HEK293 (cell line): ENCODE results near the gene DCHS2.

ENCODE experiments used
- CTCF ChIA-PET: fragments of 350-600 bp; formaldehyde crosslinking; extraction: SDS; loops from one replicate; lab custom pipeline; 2021; ENCODE audit warnings: antibody characterized with exemption; lab: Yijun Ruan, JAX
- POLR2A ChIA-PET: fragments of 300-600 bp; formaldehyde crosslinking; extraction: SDS; loops from one replicate; lab custom pipeline; 2020; ENCODE audit warnings: antibody characterized with exemption, inconsistent platforms; lab: Yijun Ruan, JAX
- H3K27ac ChIP-seq: fragments of 200-500 bp; sonication (Bioruptor generic); 2 replicates; pipeline ENCODE4 v1.5.1; 2014; ENCODE audit warnings: low read depth, low read length, control low read depth, inconsistent platforms; ENCODE audit errors: extremely low read depth
- H3K36me3 ChIP-seq, 2 experiments: fragments of 200-500 bp in 1 of 2; sonication (Bioruptor generic) in 1 of 2; 1 replicate in 1 of 2; 2 replicates in 1 of 2; pipeline ENCODE4 v1.5.1; 2014 to 2017; ENCODE audit warnings: inconsistent platforms in 2 of 2, low read length in 2 of 2; ENCODE audit not compliant: control insufficient read depth in 2 of 2, insufficient read depth in 1 of 2
- H3K4me1 ChIP-seq: fragments of 200-500 bp; sonication (Bioruptor generic); 2 replicates; pipeline ENCODE4 v1.5.1; 2014; ENCODE audit warnings: mild to moderate bottlenecking, low read length, inconsistent platforms; ENCODE audit not compliant: control insufficient read depth, insufficient read depth
- H3K4me3 ChIP-seq: 2 replicates; pipeline ENCODE4 v1.5.1; 2011; ENCODE audit warnings: low read depth, mild to moderate bottlenecking, control low read depth, low read length, moderate library complexity
- H3K9me3 ChIP-seq: fragments of 200-500 bp; sonication (Bioruptor generic); 2 replicates; pipeline ENCODE4 v1.5.1; 2014; ENCODE audit warnings: low read depth, low read length, inconsistent platforms; ENCODE audit not compliant: control insufficient read depth, insufficient read depth
- KLF1 ChIP-seq: fragments of 450-650 bp; formaldehyde crosslinking; IDR thresholded peaks from 2 replicates; pipeline ENCODE4 v1.5.1; 2016; ENCODE audit warnings: missing biosample characterization, missing genetic modification characterization
- KLF10 ChIP-seq: fragments of 450-650 bp; IDR thresholded peaks from 2 replicates; pipeline ENCODE4 v1.5.1; 2018; ENCODE audit warnings: missing biosample characterization, mild to moderate bottlenecking, missing genetic modification characterization
- SALL2 ChIP-seq: fragments of 450-650 bp; formaldehyde crosslinking; IDR thresholded peaks from 2 replicates; pipeline ENCODE4 v1.5.0; 2017; ENCODE audit warnings: missing biosample characterization, mild to moderate bottlenecking, missing genetic modification characterization, borderline replicate concordance
- YY1 ChIP-seq: fragments of 450-650 bp; formaldehyde crosslinking; IDR thresholded peaks from 2 replicates; pipeline ENCODE4 v1.5.1; 2018; ENCODE audit warnings: missing biosample characterization, missing genetic modification characterization
- ZBTB21 ChIP-seq: fragments of 450-650 bp; formaldehyde crosslinking; IDR thresholded peaks from 2 replicates; pipeline ENCODE4 v1.5.1; 2017; ENCODE audit warnings: missing biosample characterization, missing genetic modification characterization
- ZBTB7A ChIP-seq: fragments of 450-650 bp; formaldehyde crosslinking; IDR thresholded peaks from 2 replicates; pipeline ENCODE4 v1.5.1; 2016; ENCODE audit warnings: low read depth, missing biosample characterization, missing genetic modification characterization
- ZEB2 ChIP-seq: fragments of 450-650 bp; formaldehyde crosslinking; IDR thresholded peaks from 2 replicates; pipeline ENCODE4 v1.5.1; 2016; ENCODE audit warnings: missing biosample characterization, missing genetic modification characterization
- ZNF121 ChIP-seq: fragments of 450-650 bp; formaldehyde crosslinking; IDR thresholded peaks from 2 replicates; pipeline ENCODE4 v1.5.1; 2016; ENCODE audit warnings: missing biosample characterization, missing genetic modification characterization
- ZNF16 ChIP-seq: fragments of 450-650 bp; formaldehyde crosslinking; IDR thresholded peaks from 2 replicates; pipeline ENCODE4 v1.5.1; 2016; ENCODE audit warnings: low read depth, missing biosample characterization, missing genetic modification characterization
- ZNF223 ChIP-seq: fragments of 450-650 bp; formaldehyde crosslinking; IDR thresholded peaks from 2 replicates; pipeline ENCODE4 v1.5.1; 2016; ENCODE audit warnings: missing biosample characterization, missing genetic modification characterization
- ZNF239 ChIP-seq: fragments of 450-650 bp; formaldehyde crosslinking; IDR thresholded peaks from 2 replicates; pipeline ENCODE4 v1.5.1; 2016; ENCODE audit warnings: missing biosample characterization, missing genetic modification characterization
- ZNF266 ChIP-seq: fragments of 450-650 bp; formaldehyde crosslinking; IDR thresholded peaks from 2 replicates; pipeline ENCODE4 v1.5.1; 2016; ENCODE audit warnings: missing biosample characterization, missing genetic modification characterization, low read depth
- ZNF292 ChIP-seq: fragments of 450-650 bp; formaldehyde crosslinking; IDR thresholded peaks from 2 replicates; pipeline ENCODE4 v1.5.1; 2016; ENCODE audit warnings: low read depth, missing biosample characterization, missing genetic modification characterization, borderline replicate concordance
- ZNF354C ChIP-seq: fragments of 450-650 bp; formaldehyde crosslinking; IDR thresholded peaks from 2 replicates; pipeline ENCODE4 v1.5.1; 2016; ENCODE audit warnings: missing biosample characterization, missing genetic modification characterization, low read depth, borderline replicate concordance
- ZNF37A ChIP-seq: fragments of 450-650 bp; IDR thresholded peaks from 2 replicates; pipeline ENCODE4 v1.5.1; 2018; ENCODE audit warnings: missing biosample characterization, missing genetic modification characterization
- ZNF391 ChIP-seq: fragments of 450-650 bp; formaldehyde crosslinking; IDR thresholded peaks from 2 replicates; pipeline ENCODE4 v1.5.1; 2016; ENCODE audit warnings: low read depth, missing biosample characterization, missing genetic modification characterization, borderline replicate concordance
- ZNF529 ChIP-seq: fragments of 450-650 bp; formaldehyde crosslinking; IDR thresholded peaks from 2 replicates; pipeline ENCODE4 v1.5.1; 2017; ENCODE audit warnings: missing genetic modification characterization, missing biosample characterization; ENCODE audit not compliant: insufficient replicate concordance
- ZNF621 ChIP-seq: fragments of 450-650 bp; formaldehyde crosslinking; IDR thresholded peaks from 2 replicates; pipeline ENCODE4 v1.5.1; 2017; ENCODE audit warnings: missing biosample characterization, missing genetic modification characterization
- ZNF660 ChIP-seq: fragments of 450-650 bp; IDR thresholded peaks from 2 replicates; pipeline ENCODE4 v1.5.1; 2018; ENCODE audit warnings: missing biosample characterization, mild to moderate bottlenecking, missing genetic modification characterization
- ZNF830 ChIP-seq: fragments of 450-650 bp; IDR thresholded peaks from 2 replicates; pipeline ENCODE4 v1.5.0; 2018; ENCODE audit warnings: missing biosample characterization, missing genetic modification characterization, low read depth, mild to moderate bottlenecking, moderate library complexity
- ZSCAN23 ChIP-seq: fragments of 450-650 bp; formaldehyde crosslinking; IDR thresholded peaks from 2 replicates; pipeline ENCODE4 v1.5.1; 2016; ENCODE audit warnings: missing biosample characterization, missing genetic modification characterization
- TF ChIP-seq, protein P1 (sequence below): fragments of 450-650 bp; formaldehyde crosslinking; IDR thresholded peaks from 2 replicates; pipeline ENCODE4 v1.5.1; 2016; ENCODE audit warnings: missing biosample characterization, missing genetic modification characterization
- TF ChIP-seq, protein P2 (sequence below): fragments of 450-650 bp; formaldehyde crosslinking; IDR thresholded peaks from 2 replicates; pipeline ENCODE4 v1.5.1; 2016; ENCODE audit warnings: missing biosample characterization, missing genetic modification characterization
- TF ChIP-seq, protein P3 (sequence below): fragments of 450-650 bp; formaldehyde crosslinking; IDR thresholded peaks from 2 replicates; pipeline ENCODE4 v1.5.1; 2016; ENCODE audit warnings: missing biosample characterization, missing genetic modification characterization, borderline replicate concordance
- TF ChIP-seq, protein P4 (sequence below): fragments of 450-650 bp; formaldehyde crosslinking; IDR thresholded peaks from 2 replicates; pipeline ENCODE4 v1.5.1; 2016; ENCODE audit warnings: missing biosample characterization, missing genetic modification characterization
- TF ChIP-seq, protein P5 (sequence below): fragments of 450-650 bp; formaldehyde crosslinking; optimal IDR thresholded peaks from 2 replicates; pipeline ENCODE3; 2016; ENCODE audit warnings: missing biosample characterization, mild to moderate bottlenecking, missing genetic modification characterization

The DCHS2 gene

DNA sequence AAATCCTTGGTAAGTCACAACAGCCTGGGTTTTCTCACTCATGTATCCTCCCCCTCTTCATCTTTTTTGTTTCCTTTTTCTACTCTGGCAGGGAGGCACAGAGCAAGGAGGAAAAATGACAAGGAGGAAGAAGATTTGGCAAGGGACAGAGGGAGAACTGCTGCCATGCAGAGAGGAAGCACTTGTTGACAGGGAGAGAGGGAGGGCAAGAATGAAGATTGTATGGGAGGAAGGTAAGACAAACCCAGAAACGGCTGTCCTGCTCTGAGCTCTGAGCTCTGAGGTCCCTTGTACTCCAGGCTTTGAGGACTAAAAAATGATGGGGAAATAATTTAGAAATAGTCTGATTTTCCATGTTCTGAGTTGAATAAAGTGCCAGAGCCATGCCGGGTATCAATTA is 123.9 kb downstream of the DCHS2 start:
- CTCF ChIA-PET: interaction anchor here (0.6 kb wide), 1 partner anchor 256 kb away, joined by 3 read pairs; no protein-coding TSS in a partner anchor
- H3K36me3 ChIP-seq: no peaks in the 10 kb centered on the region
- no peak overlapping the region for H3K27ac ChIP-seq
- no peaks in the 10 kb centered on the region for H3K4me1 ChIP-seq
- H3K4me3 ChIP-seq: no peak overlapping the region
- TF ChIP-seq, protein P1, sequence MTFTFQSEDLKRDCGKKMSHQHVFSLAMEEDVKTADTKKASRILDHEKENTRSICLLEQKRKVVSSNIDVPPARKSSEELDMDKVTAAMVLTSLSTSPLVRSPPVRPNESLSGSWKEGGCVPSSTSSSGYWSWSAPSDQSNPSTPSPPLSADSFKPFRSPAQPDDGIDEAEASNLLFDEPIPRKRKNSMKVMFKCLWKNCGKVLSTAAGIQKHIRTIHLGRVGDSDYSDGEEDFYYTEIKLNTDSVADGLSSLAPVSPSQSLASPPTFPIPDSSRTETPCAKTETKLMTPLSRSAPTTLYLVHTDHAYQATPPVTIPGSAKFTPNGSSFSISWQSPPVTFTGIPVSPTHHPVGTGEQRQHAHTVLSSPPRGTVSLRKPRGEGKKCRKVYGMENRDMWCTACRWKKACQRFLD (tag by site-specific recombination): no peak
- TF ChIP-seq, protein P2, sequence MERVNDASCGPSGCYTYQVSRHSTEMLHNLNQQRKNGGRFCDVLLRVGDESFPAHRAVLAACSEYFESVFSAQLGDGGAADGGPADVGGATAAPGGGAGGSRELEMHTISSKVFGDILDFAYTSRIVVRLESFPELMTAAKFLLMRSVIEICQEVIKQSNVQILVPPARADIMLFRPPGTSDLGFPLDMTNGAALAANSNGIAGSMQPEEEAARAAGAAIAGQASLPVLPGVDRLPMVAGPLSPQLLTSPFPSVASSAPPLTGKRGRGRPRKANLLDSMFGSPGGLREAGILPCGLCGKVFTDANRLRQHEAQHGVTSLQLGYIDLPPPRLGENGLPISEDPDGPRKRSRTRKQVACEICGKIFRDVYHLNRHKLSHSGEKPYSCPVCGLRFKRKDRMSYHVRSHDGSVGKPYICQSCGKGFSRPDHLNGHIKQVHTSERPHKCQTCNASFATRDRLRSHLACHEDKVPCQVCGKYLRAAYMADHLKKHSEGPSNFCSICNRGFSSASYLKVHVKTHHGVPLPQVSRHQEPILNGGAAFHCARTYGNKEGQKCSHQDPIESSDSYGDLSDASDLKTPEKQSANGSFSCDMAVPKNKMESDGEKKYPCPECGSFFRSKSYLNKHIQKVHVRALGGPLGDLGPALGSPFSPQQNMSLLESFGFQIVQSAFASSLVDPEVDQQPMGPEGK (tag by site-specific recombination): no peak
- TF ChIP-seq KLF1 (tag by site-specific recombination): no peak
- TF ChIP-seq, protein P3, sequence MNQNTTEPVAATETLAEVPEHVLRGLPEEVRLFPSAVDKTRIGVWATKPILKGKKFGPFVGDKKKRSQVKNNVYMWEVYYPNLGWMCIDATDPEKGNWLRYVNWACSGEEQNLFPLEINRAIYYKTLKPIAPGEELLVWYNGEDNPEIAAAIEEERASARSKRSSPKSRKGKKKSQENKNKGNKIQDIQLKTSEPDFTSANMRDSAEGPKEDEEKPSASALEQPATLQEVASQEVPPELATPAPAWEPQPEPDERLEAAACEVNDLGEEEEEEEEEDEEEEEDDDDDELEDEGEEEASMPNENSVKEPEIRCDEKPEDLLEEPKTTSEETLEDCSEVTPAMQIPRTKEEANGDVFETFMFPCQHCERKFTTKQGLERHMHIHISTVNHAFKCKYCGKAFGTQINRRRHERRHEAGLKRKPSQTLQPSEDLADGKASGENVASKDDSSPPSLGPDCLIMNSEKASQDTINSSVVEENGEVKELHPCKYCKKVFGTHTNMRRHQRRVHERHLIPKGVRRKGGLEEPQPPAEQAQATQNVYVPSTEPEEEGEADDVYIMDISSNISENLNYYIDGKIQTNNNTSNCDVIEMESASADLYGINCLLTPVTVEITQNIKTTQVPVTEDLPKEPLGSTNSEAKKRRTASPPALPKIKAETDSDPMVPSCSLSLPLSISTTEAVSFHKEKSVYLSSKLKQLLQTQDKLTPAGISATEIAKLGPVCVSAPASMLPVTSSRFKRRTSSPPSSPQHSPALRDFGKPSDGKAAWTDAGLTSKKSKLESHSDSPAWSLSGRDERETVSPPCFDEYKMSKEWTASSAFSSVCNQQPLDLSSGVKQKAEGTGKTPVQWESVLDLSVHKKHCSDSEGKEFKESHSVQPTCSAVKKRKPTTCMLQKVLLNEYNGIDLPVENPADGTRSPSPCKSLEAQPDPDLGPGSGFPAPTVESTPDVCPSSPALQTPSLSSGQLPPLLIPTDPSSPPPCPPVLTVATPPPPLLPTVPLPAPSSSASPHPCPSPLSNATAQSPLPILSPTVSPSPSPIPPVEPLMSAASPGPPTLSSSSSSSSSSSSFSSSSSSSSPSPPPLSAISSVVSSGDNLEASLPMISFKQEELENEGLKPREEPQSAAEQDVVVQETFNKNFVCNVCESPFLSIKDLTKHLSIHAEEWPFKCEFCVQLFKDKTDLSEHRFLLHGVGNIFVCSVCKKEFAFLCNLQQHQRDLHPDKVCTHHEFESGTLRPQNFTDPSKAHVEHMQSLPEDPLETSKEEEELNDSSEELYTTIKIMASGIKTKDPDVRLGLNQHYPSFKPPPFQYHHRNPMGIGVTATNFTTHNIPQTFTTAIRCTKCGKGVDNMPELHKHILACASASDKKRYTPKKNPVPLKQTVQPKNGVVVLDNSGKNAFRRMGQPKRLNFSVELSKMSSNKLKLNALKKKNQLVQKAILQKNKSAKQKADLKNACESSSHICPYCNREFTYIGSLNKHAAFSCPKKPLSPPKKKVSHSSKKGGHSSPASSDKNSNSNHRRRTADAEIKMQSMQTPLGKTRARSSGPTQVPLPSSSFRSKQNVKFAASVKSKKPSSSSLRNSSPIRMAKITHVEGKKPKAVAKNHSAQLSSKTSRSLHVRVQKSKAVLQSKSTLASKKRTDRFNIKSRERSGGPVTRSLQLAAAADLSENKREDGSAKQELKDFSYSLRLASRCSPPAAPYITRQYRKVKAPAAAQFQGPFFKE (tag by site-specific recombination): no peak
- no peak for TF ChIP-seq YY1
- TF ChIP-seq ZNF16 (tag by site-specific recombination): no peak
- no peak for TF ChIP-seq ZNF354C
- no peak for TF ChIP-seq ZEB2
- no peak for TF ChIP-seq ZNF292 (tag by site-specific recombination)
- no peak for TF ChIP-seq ZNF621 (tag by site-specific recombination)
- POLR2A ChIA-PET: no interaction called here
- no peaks in the 10 kb centered on the region for H3K9me3 ChIP-seq

DNA sequence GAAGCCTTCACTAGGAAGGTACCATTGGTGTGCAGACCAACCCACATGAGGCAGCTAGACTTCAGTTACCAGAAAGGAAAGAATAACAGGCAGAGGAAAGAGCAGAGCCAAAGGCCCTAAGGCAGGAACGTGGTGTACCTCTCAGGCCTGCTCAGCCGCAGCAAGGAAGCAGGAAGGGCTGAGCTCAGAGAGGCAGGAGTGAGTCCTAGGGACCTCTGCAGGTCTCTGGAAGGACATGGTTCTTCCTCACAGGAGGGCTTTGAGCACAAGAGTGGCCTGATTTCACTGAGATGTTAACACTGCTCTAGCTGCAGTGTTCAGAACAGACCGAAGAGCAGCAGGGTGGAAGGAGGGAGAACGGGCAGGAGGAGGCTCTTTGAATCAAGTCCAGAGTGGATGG is 124.6 kb downstream of the DCHS2 start:
- Histone ChIP-seq H3K4me3 (no peak overlapping the region), H3K27ac (no peak overlapping the region), H3K4me1 (no peaks in the 10 kb centered on the region), H3K9me3 (no peaks in the 10 kb centered on the region), H3K36me3 (no peaks in the 10 kb centered on the region)
- CTCF ChIA-PET: interaction anchor here (0.6 kb wide), 1 partner anchor 257 kb away, joined by 3 read pairs; no protein-coding TSS in a partner anchor
- TF ChIP-seq ZNF223 (tag by site-specific recombination) (no peak), SALL2 (tag by site-specific recombination) (no peak), ZNF121 (tag by site-specific recombination) (no peak), ZNF529 (tag by site-specific recombination) (no peak), ZNF239 (tag by site-specific recombination) (no peak), ZBTB21 (tag by site-specific recombination) (no peak), ZBTB7A (tag by site-specific recombination) (no peak), ZNF830 (no peak), ZNF621 (tag by site-specific recombination) (no peak), ZNF37A (tag by site-specific recombination) (no peak), ZSCAN23 (tag by site-specific recombination) (no peak), ZNF391 (tag by site-specific recombination) (no peak), KLF10 (no peak), ZNF266 (tag by site-specific recombination) (no peak), ZNF660 (no peak)
- TF ChIP-seq, protein P4, sequence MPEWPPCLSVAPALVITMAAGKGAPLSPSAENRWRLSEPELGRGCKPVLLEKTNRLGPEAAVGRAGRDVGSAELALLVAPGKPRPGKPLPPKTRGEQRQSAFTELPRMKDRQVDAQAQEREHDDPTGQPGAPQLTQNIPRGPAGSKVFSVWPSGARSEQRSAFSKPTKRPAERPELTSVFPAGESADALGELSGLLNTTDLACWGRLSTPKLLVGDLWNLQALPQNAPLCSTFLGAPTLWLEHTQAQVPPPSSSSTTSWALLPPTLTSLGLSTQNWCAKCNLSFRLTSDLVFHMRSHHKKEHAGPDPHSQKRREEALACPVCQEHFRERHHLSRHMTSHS (tag by site-specific recombination): no peak
- TF ChIP-seq, protein P5, sequence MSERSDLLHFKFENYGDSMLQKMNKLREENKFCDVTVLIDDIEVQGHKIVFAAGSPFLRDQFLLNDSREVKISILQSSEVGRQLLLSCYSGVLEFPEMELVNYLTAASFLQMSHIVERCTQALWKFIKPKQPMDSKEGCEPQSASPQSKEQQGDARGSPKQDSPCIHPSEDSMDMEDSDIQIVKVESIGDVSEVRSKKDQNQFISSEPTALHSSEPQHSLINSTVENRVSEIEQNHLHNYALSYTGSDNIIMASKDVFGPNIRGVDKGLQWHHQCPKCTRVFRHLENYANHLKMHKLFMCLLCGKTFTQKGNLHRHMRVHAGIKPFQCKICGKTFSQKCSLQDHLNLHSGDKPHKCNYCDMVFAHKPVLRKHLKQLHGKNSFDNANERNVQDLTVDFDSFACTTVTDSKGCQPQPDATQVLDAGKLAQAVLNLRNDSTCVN (tag by site-specific recombination): no peak
- POLR2A ChIA-PET: no interaction called here
